ENCODE results near the gene TMEM108. TPM values are rescaled to one million over a fixed set of nuclear protein-coding genes. Genes with fewer than 3 reads are reported as not detected.

The TMEM108 gene
- polyA plus RNA-seq, 1 donor from 2014 or later, result 2.1 TPM

GRCh38 chr3:133248389-133248788, 210.2 kb downstream of the TMEM108 start:
- H3F3A ChIP-seq (ENCODE audit: insufficient read depth, low read length, poor library complexity, severe bottlenecking), result no peaks in the 10 kb centered on the region
- no peaks in the 10 kb centered on the region for H3K27me3 ChIP-seq (ENCODE audit: insufficient read depth, low read depth, low read length)
- H3K9me2 ChIP-seq (ENCODE audit: insufficient read depth, low read length), result no peaks in the 10 kb centered on the region
- no peak overlapping the region for H2AFZ ChIP-seq (ENCODE audit: low read depth, low read length)
- no peaks in the 10 kb centered on the region for H3K36me3 ChIP-seq (ENCODE audit: insufficient read depth, low read length)
- no peaks in the 10 kb centered on the region for H4K20me1 ChIP-seq (ENCODE audit: insufficient read depth)
- no peak for TF ChIP-seq MXI1 (conservative IDR thresholded peaks at IDR 0.05; ENCODE audit: poor library complexity, severe bottlenecking)
- no peak for TF ChIP-seq TAF1 (IDR thresholded peaks at IDR 0.05; ENCODE audit: low read depth)
- no peak for TF ChIP-seq SMC3 (conservative IDR thresholded peaks at IDR 0.05; ENCODE audit: poor library complexity)
- H3K9ac ChIP-seq (ENCODE audit: low read length), result no peak overlapping the region
- H3K4me2 ChIP-seq (ENCODE audit: low read length), result no peak overlapping the region
- H3K9me3 ChIP-seq (ENCODE audit: low read length), result no peaks in the 10 kb centered on the region
- no peaks in the 10 kb centered on the region for H3K79me2 ChIP-seq (replicated peaks; ENCODE audit: insufficient read depth, low read length)
- no peak overlapping the region for H3K27ac ChIP-seq (ENCODE audit: low read length)
- no peak overlapping the region for H3K4me3 ChIP-seq (ENCODE audit: low read length)

- H3F3A ChIP-seq (ENCODE audit: insufficient read depth, low read length, poor library complexity, severe bottlenecking), result no peaks in the 10 kb centered on the region
- no peaks in the 10 kb centered on the region for H4K20me1 ChIP-seq (ENCODE audit: insufficient read depth)
- H2AFZ ChIP-seq (ENCODE audit: low read depth, low read length), result no peak overlapping the region
- H3K4me3 ChIP-seq (ENCODE audit: low read length), result no peak overlapping the region
- H3K27ac ChIP-seq (ENCODE audit: low read length), result no peak overlapping the region
- H3K9me3 ChIP-seq (ENCODE audit: low read length), result no peaks in the 10 kb centered on the region
- no peak overlapping the region for H3K4me2 ChIP-seq (ENCODE audit: low read length)
- no peaks in the 10 kb centered on the region for H3K36me3 ChIP-seq (ENCODE audit: insufficient read depth, low read length)
- no peaks in the 10 kb centered on the region for H3K9me2 ChIP-seq (ENCODE audit: insufficient read depth, low read length)
- no peak overlapping the region for H3K9ac ChIP-seq (ENCODE audit: low read length)
- no peaks in the 10 kb centered on the region for H3K27me3 ChIP-seq (ENCODE audit: insufficient read depth, low read depth, low read length)
- H3K79me2 ChIP-seq (replicated peaks; ENCODE audit: insufficient read depth, low read length), result no peaks in the 10 kb centered on the region
- TF ChIP-seq EZH2 (IDR thresholded peaks at IDR 0.05; ENCODE audit: borderline replicate concordance, insufficient read depth, low read length, poor library complexity, severe bottlenecking) (no peak), EP300 (conservative IDR thresholded peaks at IDR 0.05; ENCODE audit: poor library complexity, severe bottlenecking) (no peak), MXI1 (conservative IDR thresholded peaks at IDR 0.05; ENCODE audit: poor library complexity, severe bottlenecking) (no peak), REST (IDR thresholded peaks at IDR 0.05; ENCODE audit: borderline replicate concordance) (no peak), POLR2AphosphoS5 (IDR thresholded peaks at IDR 0.05) (no peak), RAD21 (conservative IDR thresholded peaks at IDR 0.05) (no peak), CTCF (IDR thresholded peaks at IDR 0.05; ENCODE audit: poor library complexity, severe bottlenecking) (no peak), SMC3 (conservative IDR thresholded peaks at IDR 0.05; ENCODE audit: poor library complexity) (no peak), TAF1 (IDR thresholded peaks at IDR 0.05; ENCODE audit: low read depth) (no peak)
Observed at GRCh38 chr3:133249490-133249889, 211.3 kb downstream of the TMEM108 start.

- Histone ChIP-seq H3K9ac (ENCODE audit: low read length) (no peak overlapping the region), H3K27me3 (ENCODE audit: insufficient read depth, low read depth, low read length) (no peaks in the 10 kb centered on the region), H3K36me3 (ENCODE audit: insufficient read depth, low read length) (no peaks in the 10 kb centered on the region), H3K79me2 (replicated peaks; ENCODE audit: insufficient read depth, low read length) (no peaks in the 10 kb centered on the region), H4K20me1 (ENCODE audit: insufficient read depth) (no peaks in the 10 kb centered on the region), H3K4me2 (ENCODE audit: low read length) (no peak overlapping the region), H3F3A (ENCODE audit: insufficient read depth, low read length, poor library complexity, severe bottlenecking) (no peaks in the 10 kb centered on the region), H3K9me3 (ENCODE audit: low read length) (no peaks in the 10 kb centered on the region), H3K4me3 (ENCODE audit: low read length) (no peak overlapping the region), H3K9me2 (ENCODE audit: insufficient read depth, low read length) (no peaks in the 10 kb centered on the region), H3K27ac (ENCODE audit: low read length) (no peak overlapping the region), H2AFZ (ENCODE audit: low read depth, low read length) (no peak overlapping the region)
- TF ChIP-seq POLR2AphosphoS5 (IDR thresholded peaks at IDR 0.05), result no peak
- no peak for TF ChIP-seq SMC3 (conservative IDR thresholded peaks at IDR 0.05; ENCODE audit: poor library complexity)
- TF ChIP-seq CTCF (IDR thresholded peaks at IDR 0.05; ENCODE audit: poor library complexity, severe bottlenecking), result no peak
Observed at GRCh38 chr3:133254151-133254550, 216.0 kb downstream of the TMEM108 start.

Data from neural cell (in vitro differentiated cells).